SKM-1 treated with dmso at 0.1 percent for 144 hours (cell line): ENCODE results near the gene MTG1.
"Not testable (repeated sequence)": the region's sequence is repeated elsewhere in the genome, so short reads cannot be mapped to it uniquely, and the experiment has no call there.

Experiments used
- DNase-seq: peaks from one replicate; lab custom pipeline; 2025; ENCODE audit not compliant: unreplicated experiment; lab: John Stamatoyannopoulos, UW

Gene MTG1

GRCh38 chr10:133396035-133396624 is 2.2 kb downstream of the MTG1 start:
- DNase-seq, result no peak

DNA sequence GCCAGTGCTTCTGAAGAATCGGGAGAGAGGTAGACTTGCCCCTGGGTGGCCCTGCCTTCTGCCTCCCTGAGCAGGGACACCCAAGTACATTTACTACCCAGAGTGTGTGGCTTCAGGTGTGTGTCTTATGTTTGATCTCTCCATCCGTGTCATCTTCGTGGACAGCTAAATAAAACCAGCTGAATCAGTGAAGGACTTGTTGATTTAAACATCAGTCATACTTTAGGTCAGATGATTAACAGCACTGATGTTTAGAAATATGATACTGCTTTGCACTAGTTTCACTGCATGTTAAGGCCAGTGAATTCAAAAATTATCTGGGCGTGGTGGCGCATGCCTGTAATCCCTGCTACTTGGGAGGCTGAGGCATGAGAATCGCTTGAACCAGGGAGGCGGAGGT is 4.0 kb downstream of the MTG1 start:
- DNase-seq, result no peak

DNA sequence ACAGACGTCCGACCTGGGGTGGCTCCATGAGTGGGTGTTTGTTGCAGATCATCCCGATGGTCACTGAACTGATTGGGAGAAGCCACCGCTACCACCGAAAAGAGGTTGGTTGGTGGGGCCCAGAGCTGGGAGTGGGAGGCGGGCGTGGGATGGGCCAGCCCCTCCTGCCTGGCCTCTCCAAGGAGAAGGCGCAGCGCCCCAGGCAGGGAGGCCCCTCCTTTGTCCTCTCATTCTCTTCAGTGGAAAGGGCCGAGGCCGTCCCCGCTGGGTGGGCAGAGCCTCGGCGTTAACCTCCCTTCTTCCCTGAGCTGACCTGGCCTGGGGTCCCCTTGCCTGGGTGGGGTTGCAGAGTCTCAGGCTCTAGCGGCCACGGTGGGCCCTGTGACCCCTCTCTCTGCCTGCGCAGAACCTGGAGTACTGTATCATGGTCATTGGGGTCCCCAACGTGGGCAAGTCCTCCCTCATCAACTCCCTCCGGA is 5.2 kb downstream of the MTG1 start:
- DNase-seq, result no peak

GRCh38 chr10:133400624-133401424 is 6.9 kb downstream of the MTG1 start:
- DNase-seq, result no peak

DNA sequence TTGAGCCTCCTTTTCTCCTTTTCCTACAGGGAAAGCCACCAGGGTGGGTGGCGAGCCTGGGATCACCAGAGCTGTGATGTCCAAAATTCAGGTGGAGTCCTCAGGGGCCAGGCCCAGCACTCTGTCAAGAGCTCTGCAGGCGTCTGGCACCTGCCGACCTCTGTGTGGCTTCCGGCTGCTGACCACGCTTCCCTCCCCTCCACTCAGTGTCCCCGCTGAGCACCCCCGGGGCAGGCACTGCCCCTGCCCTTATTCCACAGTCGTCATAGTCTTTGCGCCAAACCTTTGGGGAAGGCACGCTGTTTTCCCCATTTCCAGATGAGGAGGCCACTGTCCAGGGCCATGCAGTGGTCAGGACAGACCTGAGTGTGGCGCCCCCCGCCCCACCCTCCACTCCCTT is 7.5 kb downstream of the MTG1 start:
- no peak for DNase-seq

DNA sequence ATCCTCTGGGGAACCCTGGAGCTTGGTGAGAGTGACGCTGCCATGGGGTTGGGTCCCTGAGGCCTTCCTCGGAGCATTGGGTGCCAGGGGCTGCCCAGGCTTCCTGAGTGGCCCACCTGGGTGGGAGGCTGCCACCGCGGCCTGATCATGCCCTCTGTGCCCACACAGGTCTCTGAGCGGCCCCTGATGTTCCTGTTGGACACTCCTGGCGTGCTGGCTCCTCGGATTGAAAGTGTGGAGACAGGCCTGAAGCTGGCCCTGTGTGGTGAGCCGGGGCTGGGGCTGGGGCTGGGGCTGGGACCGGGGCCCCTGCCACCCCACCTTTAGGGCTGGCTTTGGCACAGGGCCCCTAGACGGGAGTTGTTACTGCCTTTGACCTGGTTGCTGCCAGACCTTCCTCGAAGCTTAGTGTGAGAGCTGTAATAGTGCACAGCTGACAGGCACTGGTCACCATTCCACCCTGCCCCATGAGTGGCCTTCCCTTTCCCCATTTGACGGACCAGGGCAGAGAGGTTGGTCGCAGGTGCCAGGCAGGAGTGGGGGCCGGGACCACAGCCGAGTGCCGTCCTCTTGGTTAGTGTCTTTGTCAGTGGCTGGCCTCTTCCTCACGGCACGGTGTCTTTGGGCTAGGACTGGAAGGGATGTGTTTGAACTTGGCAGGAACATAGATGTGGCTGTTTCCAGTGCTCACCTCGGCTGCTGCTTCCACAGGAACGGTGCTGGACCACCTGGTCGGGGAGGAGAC is 8.2 kb downstream of the MTG1 start:
- no peak for DNase-seq

DNA sequence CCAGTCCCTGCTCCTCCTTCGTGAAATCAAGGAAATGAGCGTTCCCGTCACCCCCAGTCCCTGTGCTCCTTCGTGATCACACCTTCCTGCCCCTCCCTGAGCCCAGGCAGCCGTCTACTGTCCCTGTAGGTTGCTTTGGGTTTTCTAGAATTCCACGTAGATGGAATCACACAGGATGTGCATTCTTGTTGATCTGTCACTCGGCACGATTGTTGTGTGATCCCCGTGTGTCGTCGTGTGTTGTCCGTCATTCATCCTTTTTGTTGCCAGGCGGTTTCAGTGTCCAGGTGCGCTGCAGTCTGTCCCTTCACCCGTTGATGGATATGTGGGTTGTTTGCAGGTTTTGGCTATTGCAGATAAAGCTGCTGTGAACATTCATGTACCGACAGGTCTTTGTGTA is 9.4 kb downstream of the MTG1 start:
- no peak for DNase-seq

GRCh38 chr10:133403784-133404183 is 9.8 kb downstream of the MTG1 start:
- no peak for DNase-seq

GRCh38 chr10:133405272-133405671 is 11.3 kb downstream of the MTG1 start:
- no peak for DNase-seq

DNA sequence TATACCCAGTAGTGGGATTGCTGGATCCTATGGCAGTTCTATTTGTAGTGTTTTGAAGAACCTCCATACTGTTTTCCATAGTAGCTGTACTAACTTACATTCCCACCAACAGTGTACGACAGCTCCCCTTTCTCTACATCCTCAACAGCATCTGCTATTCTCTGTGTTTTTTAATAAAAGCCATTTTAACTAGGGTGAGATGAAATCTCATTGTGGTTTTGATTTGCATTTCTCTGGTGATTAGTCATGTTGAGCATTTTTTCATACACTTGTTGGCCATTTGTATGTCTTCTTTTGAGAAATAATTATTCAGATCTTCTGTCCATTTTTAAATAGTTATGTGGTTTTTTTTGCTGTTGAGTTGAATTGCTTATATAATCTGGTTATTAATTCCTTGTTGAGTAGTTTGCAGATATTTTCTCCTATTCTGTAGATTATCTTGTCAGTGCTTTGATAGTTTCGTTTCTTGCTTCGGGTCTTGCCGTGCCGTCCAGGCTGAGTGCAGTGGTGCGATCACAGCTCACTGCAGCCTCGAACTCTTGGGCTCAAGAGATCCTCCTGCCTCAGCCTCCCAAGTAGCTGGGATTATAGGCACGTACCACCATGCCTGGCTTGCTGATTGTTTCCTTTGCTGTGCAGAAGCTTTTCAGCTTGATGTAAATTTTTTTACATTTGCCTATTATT is 12.0 kb downstream of the MTG1 start:
- no peak for DNase-seq

DNA sequence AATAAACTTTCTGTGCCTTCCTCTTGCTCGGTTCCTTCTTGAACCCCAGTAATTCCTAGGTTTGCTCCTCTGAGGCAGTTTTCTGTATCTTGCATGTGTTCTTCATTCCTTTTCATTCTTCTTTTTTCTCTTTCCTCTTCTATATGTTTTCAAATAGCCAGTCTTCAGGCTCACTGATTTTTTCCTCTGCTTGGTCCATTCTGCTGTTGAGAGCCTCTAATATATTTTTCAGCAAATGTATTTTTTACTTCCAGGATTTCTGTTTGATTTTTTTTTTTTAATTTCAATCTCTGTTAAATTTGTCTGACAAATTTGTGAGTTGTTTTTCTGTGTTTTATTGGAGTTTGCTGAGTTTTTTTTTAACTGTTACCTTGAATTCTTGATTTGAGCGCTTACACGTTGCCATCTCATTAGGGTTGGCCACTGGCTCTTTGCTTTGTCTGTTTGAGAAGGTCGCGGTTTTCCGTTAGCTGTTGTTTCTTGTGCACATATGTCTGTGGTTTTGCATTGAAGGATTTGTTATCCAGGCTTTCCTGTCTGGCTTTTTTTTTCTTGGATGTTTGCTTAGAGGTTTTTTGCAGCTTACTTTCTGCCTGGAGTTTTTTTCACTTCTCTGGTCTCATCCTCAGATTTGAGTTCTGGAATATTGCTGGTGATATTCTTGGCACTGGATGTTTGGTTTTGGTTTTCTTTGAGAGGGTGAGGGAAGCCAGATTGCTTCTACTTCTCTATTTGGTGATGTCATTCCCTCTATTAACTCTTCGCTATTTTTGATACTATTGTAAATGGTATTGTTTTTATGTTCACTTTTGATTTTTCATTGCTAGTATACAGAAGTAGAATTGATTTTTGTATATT is 17.8 kb downstream of the MTG1 start:
- DNase-seq, result no peak

DNA sequence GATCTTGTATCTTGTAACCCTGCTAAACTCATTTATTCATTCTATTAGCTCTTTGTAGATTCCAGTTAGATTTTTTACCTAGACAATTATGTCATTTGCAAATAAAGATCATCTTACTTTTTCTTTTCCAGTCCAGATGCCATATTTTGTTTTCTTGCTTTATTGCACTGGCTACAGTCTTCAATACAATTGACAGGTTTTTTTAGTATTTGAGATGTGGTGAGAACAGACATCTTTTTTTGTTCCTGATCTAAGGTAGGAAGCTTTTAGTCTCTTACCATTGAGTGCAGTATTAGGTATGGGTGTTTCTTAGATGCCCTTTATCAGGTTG is 18.4 kb downstream of the MTG1 start:
- no peak for DNase-seq

DNA sequence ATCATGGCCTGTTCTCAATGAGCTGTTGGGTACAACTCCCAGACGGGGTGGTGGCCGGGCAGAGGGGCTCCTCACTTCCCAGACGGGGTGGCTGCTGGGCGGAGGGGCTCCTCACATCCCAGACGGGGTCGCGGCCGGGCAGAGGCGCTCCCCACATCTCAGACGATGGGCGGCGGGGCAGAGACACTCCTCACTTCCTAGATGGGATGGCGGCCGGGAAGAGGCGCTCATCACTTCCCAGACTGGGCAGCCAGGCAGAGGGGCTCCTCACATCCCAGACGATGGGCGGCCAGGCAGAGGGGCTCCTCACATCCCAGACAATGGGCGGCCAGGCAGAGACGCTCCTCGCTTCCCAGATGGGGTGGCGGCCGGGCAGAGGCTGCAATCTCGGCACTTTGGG is 20.4 kb downstream of the MTG1 start:
- DNase-seq, result not testable (repeated sequence)

DNA sequence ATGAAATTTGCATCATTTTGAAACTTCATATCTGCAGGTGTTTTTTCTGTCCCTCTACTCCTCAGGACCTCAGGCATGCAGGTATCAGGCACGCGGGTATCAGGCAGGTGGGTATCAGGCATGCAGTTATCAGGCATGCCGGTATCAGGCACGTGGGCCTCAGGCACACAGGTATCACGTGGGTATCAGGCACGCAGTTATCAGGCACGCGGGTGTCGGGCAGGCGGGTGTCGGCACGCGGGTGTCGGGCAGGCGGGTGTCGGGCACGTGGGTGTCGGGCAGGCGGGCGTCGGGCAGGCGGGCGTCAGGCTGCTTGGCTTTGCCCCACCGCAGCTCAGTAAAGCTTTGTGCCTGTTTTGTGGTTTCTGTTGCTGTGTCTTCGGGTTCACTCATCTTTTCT is 21.8 kb downstream of the MTG1 start:
- no peak for DNase-seq

DNA sequence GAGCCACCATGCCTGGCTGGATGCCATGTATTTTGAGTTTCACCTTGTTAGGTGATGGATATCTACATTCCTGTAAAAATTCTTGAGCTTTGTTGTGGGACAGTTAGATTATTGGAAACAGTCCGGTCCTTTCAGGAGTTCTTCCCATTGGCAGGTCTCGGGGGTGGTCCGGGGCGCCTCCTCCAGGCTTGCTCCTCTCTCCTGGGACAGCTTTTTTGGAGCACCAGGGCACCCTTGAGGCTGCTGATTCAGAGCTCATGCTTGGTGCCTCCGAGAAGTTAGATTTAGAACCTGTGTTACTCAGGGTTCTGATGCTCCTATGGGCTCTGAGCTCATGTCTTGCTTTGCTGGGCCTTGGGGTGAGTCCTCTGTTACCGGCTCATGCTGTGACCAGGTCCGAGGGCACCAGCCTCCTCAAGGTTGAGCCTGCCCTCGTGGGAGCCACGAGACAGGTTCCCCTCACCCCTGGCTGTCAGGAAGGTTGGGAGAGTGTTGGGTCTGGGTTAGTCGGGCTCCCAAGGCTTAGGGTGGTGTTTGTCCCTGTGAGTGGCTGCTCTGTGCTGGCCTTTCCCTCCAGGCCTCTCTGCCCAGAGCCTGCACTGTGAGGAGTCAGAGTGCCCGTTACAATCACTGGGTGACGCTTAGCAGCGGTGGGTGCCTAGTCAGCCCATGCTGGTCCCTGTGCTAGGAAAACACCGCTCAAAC is 24.5 kb downstream of the MTG1 start:
- no peak for DNase-seq

GRCh38 chr10:133419211-133419950 is 25.4 kb downstream of the MTG1 start:
- DNase-seq, result no peak

GRCh38 chr10:133420028-133420427 is 26.1 kb downstream of the MTG1 start:
- DNase-seq, result no peak

- no peak for DNase-seq
These were observed 26.6 kb downstream of the MTG1 start for GRCh38 chr10:133420579-133420978.
